Panc1 (cell line): Measurements from ENCODE around the gene MAPK11. TPM values are rescaled to one million over a fixed set of nuclear protein-coding genes. Genes with fewer than 3 reads are reported as not detected.
A peak's percentile ranks its signal among the peaks of the same experiment; 100 is the strongest.
"Not testable (repeated sequence)": the region's sequence is repeated elsewhere in the genome, so short reads cannot be mapped to it uniquely, and the experiment has no call there.

ENCODE experiments used
- ATAC-seq: fragments of 200-7000 bp; cut with Tn5 transposase; 2 replicates; pipeline ENCODE4 v1.9.1; 2020; ENCODE audit warnings: mild to moderate bottlenecking, moderate library complexity
- BruUV-seq: library from RNA; stranded (reverse); fragments of 400-500 nt; replicated peaks from 2 replicates; lab custom pipeline; 2021; lab: Mats Ljungman, UMichigan
- CTCF ChIA-PET: fragments of 300-600 bp; sonication (Branson Sonifier 250); formaldehyde crosslinking; loops from one replicate; lab custom pipeline; 2022; ENCODE audit warnings: antibody characterized with exemption; lab: Charles Lee
- POLR2A ChIA-PET: fragments of 300-600 bp; sonication (Branson Sonifier 250); formaldehyde crosslinking; loops from one replicate; lab custom pipeline; 2022; ENCODE audit warnings: antibody characterized with exemption; lab: Charles Lee
- DNase-seq: peaks from one replicate; pipeline ENCODE4 v3.0.0-alpha.2; 2010; ENCODE audit warnings: low read depth, low spot score
- H3K27ac ChIP-seq: 2 replicates; pipeline ENCODE4 v1.5.1; 2011; ENCODE audit warnings: mild to moderate bottlenecking, low read length, inconsistent platforms
- H3K27me3 ChIP-seq: fragments of 200-500 bp; sonication (Bioruptor generic); 2 replicates; pipeline ENCODE4 v1.6.0; 2014; ENCODE audit warnings: low read length, inconsistent platforms; ENCODE audit not compliant: control insufficient read depth, insufficient read depth
- H3K36me3 ChIP-seq: fragments of 200-500 bp; sonication (Bioruptor generic); 2 replicates; pipeline ENCODE4 v1.5.1; 2014; ENCODE audit warnings: inconsistent platforms, mild to moderate bottlenecking, low read length, moderate library complexity; ENCODE audit not compliant: control insufficient read depth, insufficient read depth
- H3K4me1 ChIP-seq: 2 replicates; pipeline ENCODE4 v1.5.1; 2011; ENCODE audit warnings: inconsistent platforms, mild to moderate bottlenecking, low read length, moderate library complexity; ENCODE audit not compliant: control insufficient read depth, insufficient read depth
- H3K4me3 ChIP-seq, 2 experiments: 2 replicates each; pipeline ENCODE4 v1.5.1; 2011 to 2012; ENCODE audit warnings: low read depth in 2 of 2, low read length in 2 of 2, mild to moderate bottlenecking in 2 of 2, inconsistent platforms in 1 of 2, moderate library complexity in 1 of 2
- H3K9me3 ChIP-seq: fragments of 200-500 bp; sonication (Bioruptor generic); 2 replicates; pipeline ENCODE4 v1.5.1; 2014; ENCODE audit warnings: low read depth, mild to moderate bottlenecking, inconsistent platforms, low read length, moderate library complexity; ENCODE audit not compliant: control insufficient read depth, insufficient read depth
- POLR2AphosphoS5 ChIP-seq: IDR thresholded peaks from 2 replicates; pipeline ENCODE4 v1.6.1; 2012; ENCODE audit warnings: mild to moderate bottlenecking, low read depth, low read length, moderate library complexity
- SIN3A ChIP-seq: IDR thresholded peaks from 2 replicates; pipeline ENCODE4 v1.6.1; 2012; ENCODE audit warnings: low read depth, mild to moderate bottlenecking, low read length, moderate library complexity, borderline replicate concordance; ENCODE audit not compliant: insufficient read depth
- TCF7L2 ChIP-seq: IDR thresholded peaks from 2 replicates; pipeline ENCODE4 v1.6.1; 2011; ENCODE audit warnings: mild to moderate bottlenecking, low read depth, low read length, inconsistent platforms
- in situ Hi-C: cut with HindIII; loops from 2 replicates; pipeline ENCODE4 v1.10.0; 2016; ENCODE audit warnings: low sequenced_read_pairs, low pct_unique_long_range_greater_than_20kb
- intact Hi-C: fragments of 100-400 bp; cut with micrococcal nuclease; formaldehyde crosslinking; loops from one replicate; pipeline ENCODE4 v1.10.0; 2022; ENCODE audit not compliant: unreplicated experiment
- total RNA-seq: library from RNA; stranded (reverse); gene quantifications from one replicate; pipeline ENCODE4 v1.2.1, GENCODE V29; 2021; ENCODE audit not compliant: unreplicated experiment
- TF ChIP-seq, protein P1 (sequence below): fragments of 450-650 bp; IDR thresholded peaks from 2 replicates; pipeline ENCODE4 v1.5.1; 2017; ENCODE audit warnings: mild to moderate bottlenecking
- TF ChIP-seq, protein P2 (sequence below), 2 experiments: IDR thresholded peaks; 2 replicates each; pipeline ENCODE4 v1.6.1; 2011 to 2012; ENCODE audit warnings: low read depth in 2 of 2, control low read depth in 1 of 2, low read length in 1 of 2, mild to moderate bottlenecking in 1 of 2, moderate library complexity in 1 of 2; ENCODE audit not compliant: insufficient read depth in 1 of 2

The MAPK11 gene
- total RNA-seq, 1 experiment from 2014 or later = 77.7 TPM

- TF ChIP-seq, protein P1, sequence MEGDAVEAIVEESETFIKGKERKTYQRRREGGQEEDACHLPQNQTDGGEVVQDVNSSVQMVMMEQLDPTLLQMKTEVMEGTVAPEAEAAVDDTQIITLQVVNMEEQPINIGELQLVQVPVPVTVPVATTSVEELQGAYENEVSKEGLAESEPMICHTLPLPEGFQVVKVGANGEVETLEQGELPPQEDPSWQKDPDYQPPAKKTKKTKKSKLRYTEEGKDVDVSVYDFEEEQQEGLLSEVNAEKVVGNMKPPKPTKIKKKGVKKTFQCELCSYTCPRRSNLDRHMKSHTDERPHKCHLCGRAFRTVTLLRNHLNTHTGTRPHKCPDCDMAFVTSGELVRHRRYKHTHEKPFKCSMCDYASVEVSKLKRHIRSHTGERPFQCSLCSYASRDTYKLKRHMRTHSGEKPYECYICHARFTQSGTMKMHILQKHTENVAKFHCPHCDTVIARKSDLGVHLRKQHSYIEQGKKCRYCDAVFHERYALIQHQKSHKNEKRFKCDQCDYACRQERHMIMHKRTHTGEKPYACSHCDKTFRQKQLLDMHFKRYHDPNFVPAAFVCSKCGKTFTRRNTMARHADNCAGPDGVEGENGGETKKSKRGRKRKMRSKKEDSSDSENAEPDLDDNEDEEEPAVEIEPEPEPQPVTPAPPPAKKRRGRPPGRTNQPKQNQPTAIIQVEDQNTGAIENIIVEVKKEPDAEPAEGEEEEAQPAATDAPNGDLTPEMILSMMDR = peak; percentile 17; the same call in 1 of the 2 replicates
- in situ Hi-C loops, DNase-seq, BruUV-seq, H3K27me3 ChIP-seq, H3K9me3 ChIP-seq, H3K4me3 ChIP-seq, ATAC-seq, H3K36me3 ChIP-seq, H3K27ac ChIP-seq: not testable (repeated sequence)
- ChIA-PET CTCF (interaction anchor here (0.9 kb wide), 1 partner anchor 21 kb away, joined by 3 read pairs; no protein-coding TSS in a partner anchor), POLR2A (interaction anchor here (0.6 kb wide), 1 partner anchor 162 kb away, joined by 3 read pairs; no protein-coding TSS in a partner anchor)
- peaks cover 23% of the 10 kb centered on the region for H3K4me1 ChIP-seq
- intact Hi-C loops = loop anchor here (5.0 kb wide), 1 partner anchor 69 kb away; the partner anchor contains the start of gene PPP6R2
These were observed 3.2 kb upstream of the MAPK11 start for GRCh38 chr22:50273352-50273751.

- intact Hi-C loops = loop anchor here (5.0 kb wide), 1 partner anchor 70 kb away; the partner anchor contains the start of gene PPP6R2
- POLR2A ChIA-PET = interaction anchor here (0.6 kb wide), 1 partner anchor 42 kb away, joined by 6 read pairs; no protein-coding TSS in a partner anchor
These were observed 2.0 kb upstream of the MAPK11 start for GRCh38 chr22:50272044-50272802.

GRCh38 chr22:50271519-50271970 lies 1.4 kb upstream of the MAPK11 start:
- Histone ChIP-seq H3K4me3 (peak overlapping the region; percentile 56 to 59), H3K27me3 (no peaks in the 10 kb centered on the region), H3K36me3 (no peaks in the 10 kb centered on the region), H3K9me3 (no peaks in the 10 kb centered on the region), H3K27ac (peak overlapping the region; percentile 70), H3K4me1 (peaks cover 23% of the 10 kb centered on the region)
- peak; percentile 57 for ATAC-seq
- in situ Hi-C loops (no loop called here), intact Hi-C loops (loop anchor here (5.0 kb wide), 1 partner anchor 71 kb away; the partner anchor contains the start of gene PPP6R2)
- DNase-seq = no peak
- CTCF ChIA-PET = interaction anchor here (0.6 to 0.9 kb wide), 4 partner anchors 8 to 225 kb away, joined by 3 to 10 read pairs (median 4); no protein-coding TSS in a partner anchor
- POLR2A ChIA-PET = interaction anchor here (0.5 to 0.6 kb wide), 2 partner anchors 21 to 52 kb away, joined by 8 to 9 read pairs; no protein-coding TSS in a partner anchor
- BruUV-seq = no TSS peak
- TF ChIP-seq TCF7L2 = no peak
- TF ChIP-seq, protein P2, sequence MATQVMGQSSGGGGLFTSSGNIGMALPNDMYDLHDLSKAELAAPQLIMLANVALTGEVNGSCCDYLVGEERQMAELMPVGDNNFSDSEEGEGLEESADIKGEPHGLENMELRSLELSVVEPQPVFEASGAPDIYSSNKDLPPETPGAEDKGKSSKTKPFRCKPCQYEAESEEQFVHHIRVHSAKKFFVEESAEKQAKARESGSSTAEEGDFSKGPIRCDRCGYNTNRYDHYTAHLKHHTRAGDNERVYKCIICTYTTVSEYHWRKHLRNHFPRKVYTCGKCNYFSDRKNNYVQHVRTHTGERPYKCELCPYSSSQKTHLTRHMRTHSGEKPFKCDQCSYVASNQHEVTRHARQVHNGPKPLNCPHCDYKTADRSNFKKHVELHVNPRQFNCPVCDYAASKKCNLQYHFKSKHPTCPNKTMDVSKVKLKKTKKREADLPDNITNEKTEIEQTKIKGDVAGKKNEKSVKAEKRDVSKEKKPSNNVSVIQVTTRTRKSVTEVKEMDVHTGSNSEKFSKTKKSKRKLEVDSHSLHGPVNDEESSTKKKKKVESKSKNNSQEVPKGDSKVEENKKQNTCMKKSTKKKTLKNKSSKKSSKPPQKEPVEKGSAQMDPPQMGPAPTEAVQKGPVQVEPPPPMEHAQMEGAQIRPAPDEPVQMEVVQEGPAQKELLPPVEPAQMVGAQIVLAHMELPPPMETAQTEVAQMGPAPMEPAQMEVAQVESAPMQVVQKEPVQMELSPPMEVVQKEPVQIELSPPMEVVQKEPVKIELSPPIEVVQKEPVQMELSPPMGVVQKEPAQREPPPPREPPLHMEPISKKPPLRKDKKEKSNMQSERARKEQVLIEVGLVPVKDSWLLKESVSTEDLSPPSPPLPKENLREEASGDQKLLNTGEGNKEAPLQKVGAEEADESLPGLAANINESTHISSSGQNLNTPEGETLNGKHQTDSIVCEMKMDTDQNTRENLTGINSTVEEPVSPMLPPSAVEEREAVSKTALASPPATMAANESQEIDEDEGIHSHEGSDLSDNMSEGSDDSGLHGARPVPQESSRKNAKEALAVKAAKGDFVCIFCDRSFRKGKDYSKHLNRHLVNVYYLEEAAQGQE (IDR thresholded peaks at IDR 0.05; ENCODE audit: insufficient read depth in 1 of 2, low read depth in 2 of 2, low read length in 1 of 2) = 0 out of 4 replicates have a peak, but pooled peaks of 1 of the 2 experiments have one; percentile 11
- TF ChIP-seq POLR2AphosphoS5 = 0 out of 2 replicates have a peak, but pooled peaks have one; percentile 39
- TF ChIP-seq, protein P1 = no peak; the same call in 1 of the 2 replicates
- no peak for TF ChIP-seq SIN3A

More at GRCh38 chr22:50272044-50272802, 2.0 kb upstream of the MAPK11 start:
- Histone ChIP-seq H3K27me3 (no peaks in the 10 kb centered on the region), H3K4me1 (peaks cover 23% of the 10 kb centered on the region), H3K36me3 (no peaks in the 10 kb centered on the region), H3K27ac (peak overlapping the region; percentile 54; the same call in 1 of the 2 replicates), H3K4me3 (peak overlapping the region in 1 of 2 experiments; percentile 8; a peak in 1 of 4 replicates), H3K9me3 (no peaks in the 10 kb centered on the region)
- in situ Hi-C loops = no loop called here
- CTCF ChIA-PET = interaction anchor here (0.7 to 1.0 kb wide), 4 partner anchors 9 to 59 kb away, joined by 3 to 6 read pairs (median 4); no protein-coding TSS in a partner anchor
- ATAC-seq = peak; percentile 13
- BruUV-seq = no TSS peak
- no peak for DNase-seq
- no peak for TF ChIP-seq TCF7L2
- TF ChIP-seq POLR2AphosphoS5 = no peak
- TF ChIP-seq SIN3A = no peak
- TF ChIP-seq, protein P1 = no peak
